ENCODE measurements around the gene CYTH1. TPM values are rescaled to one million over a fixed set of nuclear protein-coding genes. Genes with fewer than 3 reads are reported as not detected.

Gene CYTH1
- polyA plus RNA-seq, 1 of the 3 experiments (the other 2 are of a cell fraction), result 23.8 TPM

DNA sequence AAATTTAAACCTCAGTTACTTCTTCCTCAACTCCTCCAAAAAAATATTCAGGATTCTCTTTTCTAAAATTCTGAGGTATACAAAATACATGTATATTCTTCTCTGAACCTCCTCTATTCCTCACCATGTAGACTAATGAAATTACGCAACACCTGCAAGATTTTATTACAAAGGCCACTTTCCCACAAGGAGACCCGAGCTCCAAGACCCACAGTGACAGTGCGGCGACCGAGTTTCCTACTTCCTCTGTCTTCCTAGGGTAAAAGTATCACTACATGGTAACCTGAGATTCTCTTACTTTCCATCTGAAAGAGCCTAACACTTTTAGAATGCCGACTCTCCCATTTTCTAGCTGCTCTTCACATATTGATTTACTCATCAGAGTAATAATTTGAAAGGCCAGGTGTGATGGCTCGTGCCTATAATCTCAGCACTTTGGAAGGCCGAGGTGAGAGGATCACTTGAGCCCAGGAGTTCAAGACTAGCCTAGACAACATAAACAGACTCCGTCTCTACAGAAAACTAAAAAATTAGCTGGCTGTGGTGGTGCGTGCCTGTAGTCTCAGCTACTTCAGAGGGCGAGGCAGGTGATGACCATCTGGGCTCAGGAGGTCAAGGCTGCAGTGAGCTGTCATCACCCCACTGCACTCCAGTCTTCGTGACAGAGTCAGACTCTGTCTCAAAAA, 35.7 kb downstream of the CYTH1 start:
- no peaks in the 10 kb centered on the region for H3K36me3 ChIP-seq (replicated peaks in 1 of 2; ENCODE audit: control insufficient read depth in 1 of 2, insufficient read depth in 2 of 2, low read length in 1 of 2)
- H3K4me2 ChIP-seq, result no peak overlapping the region
- no peaks in the 10 kb centered on the region for H3K9me3 ChIP-seq
- ChIA-PET POLR2A (interaction anchor here (0.7 to 1.9 kb wide), 2 partner anchors 10 to 29 kb away, joined by 3 to 7 read pairs; no protein-coding TSS in a partner anchor), CTCF (interaction anchor here (0.6 to 3.7 kb wide), 20 partner anchors 9 to 251 kb away, joined by 3 to 33 read pairs (median 4); no protein-coding TSS in a partner anchor)
- 96% methylated on average over 12 of the region's 12 CpGs for WGBS (ENCODE audit: low lambda C conversion rate)
- no peak overlapping the region for H2AFZ ChIP-seq (ENCODE audit: low read depth)
- no peaks in the 10 kb centered on the region for H3F3A ChIP-seq (replicated peaks; ENCODE audit: insufficient read depth)
- peaks cover 4 to 13% of the 10 kb centered on the region in 2 experiments; a peak in 3 of 4 replicates for H3K4me1 ChIP-seq (ENCODE audit: control insufficient read depth in 1 of 2, insufficient read depth in 2 of 2, low read depth in 1 of 2, low read length in 1 of 2)
- H3K79me2 ChIP-seq (ENCODE audit: insufficient read depth), result peaks cover 80% of the 10 kb centered on the region
- no peak overlapping the region for H3K4me3 ChIP-seq (ENCODE audit: low read depth in 2 of 2, low read length in 1 of 2)
- H4K20me1 ChIP-seq (ENCODE audit: insufficient read depth), result peaks cover 9% of the 10 kb centered on the region; the same call in 1 of the 2 replicates
- H3K9ac ChIP-seq, result no peak overlapping the region
- DNase-seq, result no peak
- TF ChIP-seq, protein P1, sequence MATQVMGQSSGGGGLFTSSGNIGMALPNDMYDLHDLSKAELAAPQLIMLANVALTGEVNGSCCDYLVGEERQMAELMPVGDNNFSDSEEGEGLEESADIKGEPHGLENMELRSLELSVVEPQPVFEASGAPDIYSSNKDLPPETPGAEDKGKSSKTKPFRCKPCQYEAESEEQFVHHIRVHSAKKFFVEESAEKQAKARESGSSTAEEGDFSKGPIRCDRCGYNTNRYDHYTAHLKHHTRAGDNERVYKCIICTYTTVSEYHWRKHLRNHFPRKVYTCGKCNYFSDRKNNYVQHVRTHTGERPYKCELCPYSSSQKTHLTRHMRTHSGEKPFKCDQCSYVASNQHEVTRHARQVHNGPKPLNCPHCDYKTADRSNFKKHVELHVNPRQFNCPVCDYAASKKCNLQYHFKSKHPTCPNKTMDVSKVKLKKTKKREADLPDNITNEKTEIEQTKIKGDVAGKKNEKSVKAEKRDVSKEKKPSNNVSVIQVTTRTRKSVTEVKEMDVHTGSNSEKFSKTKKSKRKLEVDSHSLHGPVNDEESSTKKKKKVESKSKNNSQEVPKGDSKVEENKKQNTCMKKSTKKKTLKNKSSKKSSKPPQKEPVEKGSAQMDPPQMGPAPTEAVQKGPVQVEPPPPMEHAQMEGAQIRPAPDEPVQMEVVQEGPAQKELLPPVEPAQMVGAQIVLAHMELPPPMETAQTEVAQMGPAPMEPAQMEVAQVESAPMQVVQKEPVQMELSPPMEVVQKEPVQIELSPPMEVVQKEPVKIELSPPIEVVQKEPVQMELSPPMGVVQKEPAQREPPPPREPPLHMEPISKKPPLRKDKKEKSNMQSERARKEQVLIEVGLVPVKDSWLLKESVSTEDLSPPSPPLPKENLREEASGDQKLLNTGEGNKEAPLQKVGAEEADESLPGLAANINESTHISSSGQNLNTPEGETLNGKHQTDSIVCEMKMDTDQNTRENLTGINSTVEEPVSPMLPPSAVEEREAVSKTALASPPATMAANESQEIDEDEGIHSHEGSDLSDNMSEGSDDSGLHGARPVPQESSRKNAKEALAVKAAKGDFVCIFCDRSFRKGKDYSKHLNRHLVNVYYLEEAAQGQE (IDR thresholded peaks at IDR 0.05; ENCODE audit: low read depth, low read length), result no peak
- no peak for TF ChIP-seq SMC3 (IDR thresholded peaks at IDR 0.05; ENCODE audit: low read depth, low read length)
- no peak for TF ChIP-seq EZH2phosphoT487 (IDR thresholded peaks at IDR 0.05; ENCODE audit: borderline replicate concordance, low read depth)
- no peak for TF ChIP-seq NFIC (IDR thresholded peaks at IDR 0.05; ENCODE audit: borderline replicate concordance)
- TF ChIP-seq FOXJ3 (CRISPR knock-in tag; IDR thresholded peaks at IDR 0.05), result no peak
- no peak for TF ChIP-seq GATA2 (CRISPR knock-in tag; IDR thresholded peaks at IDR 0.05)
- TF ChIP-seq MXI1 (IDR thresholded peaks at IDR 0.05; ENCODE audit: low read depth, low read length), result no peak
- TF ChIP-seq FOXM1 (IDR thresholded peaks at IDR 0.05; ENCODE audit: low read depth), result no peak
- TF ChIP-seq TAF1 (IDR thresholded peaks at IDR 0.05; ENCODE audit: borderline replicate concordance, low read depth, low read length), result no peak
- no peak for TF ChIP-seq GABPA (IDR thresholded peaks at IDR 0.05; ENCODE audit: low read depth)
- no peak for TF ChIP-seq POLR2AphosphoS5 (IDR thresholded peaks at IDR 0.05; ENCODE audit: low read depth, low read length)
- H3K9me2 ChIP-seq, result no peaks in the 10 kb centered on the region
- no peak overlapping the region for H3K27ac ChIP-seq (ENCODE audit: low read depth in 2 of 2, low read length in 1 of 2)
- H3K27me3 ChIP-seq (ENCODE audit: insufficient read depth), result no peaks in the 10 kb centered on the region

DNA sequence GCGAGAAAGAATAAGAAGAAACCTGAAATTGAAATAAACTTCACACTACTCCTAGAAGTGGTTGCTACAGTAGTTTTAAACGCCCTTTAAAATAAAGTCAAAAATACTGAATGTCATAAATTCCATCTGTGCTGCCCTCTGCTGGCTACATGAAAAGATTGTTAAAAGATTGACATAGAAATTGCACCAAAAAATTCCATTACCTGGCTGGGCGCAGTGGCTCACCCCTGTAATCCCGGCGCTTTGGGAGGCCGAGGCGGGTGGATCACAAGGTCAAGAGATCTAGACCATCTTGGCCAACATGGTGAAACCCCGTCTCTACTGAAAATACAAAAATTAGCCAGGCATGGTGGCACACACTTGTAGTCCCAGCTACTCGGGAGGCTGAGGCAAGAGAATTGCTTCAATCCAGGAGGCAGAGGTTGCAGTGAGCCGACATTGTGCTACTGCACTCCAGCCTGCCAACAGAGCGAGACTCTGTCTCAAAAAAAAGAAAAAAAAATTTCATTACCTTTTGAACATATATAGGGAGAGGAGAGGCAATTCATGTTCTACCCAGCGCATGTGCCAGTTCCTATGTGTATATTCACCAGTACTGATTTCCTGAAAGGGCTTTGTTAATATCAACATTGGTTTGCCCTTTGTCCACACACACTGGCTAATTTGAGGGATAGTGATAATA, 36.5 kb downstream of the CYTH1 start:
- H3K4me1 ChIP-seq (ENCODE audit: control insufficient read depth in 1 of 2, insufficient read depth in 2 of 2, low read depth in 1 of 2, low read length in 1 of 2), result peaks cover 4 to 14% of the 10 kb centered on the region in 2 experiments; a peak in 3 of 4 replicates
- H3F3A ChIP-seq (replicated peaks; ENCODE audit: insufficient read depth), result no peaks in the 10 kb centered on the region
- DNase-seq, result no peak
- H3K27ac ChIP-seq (ENCODE audit: low read depth in 2 of 2, low read length in 1 of 2), result no peak overlapping the region
- no peak overlapping the region for H3K4me3 ChIP-seq (ENCODE audit: low read depth in 2 of 2, low read length in 1 of 2)
- ChIA-PET CTCF (interaction anchor here (0.6 to 3.7 kb wide), 14 partner anchors 10 to 251 kb away, joined by 3 to 33 read pairs (median 4); no protein-coding TSS in a partner anchor), POLR2A (interaction anchor here (0.7 kb wide), 1 partner anchor 9 kb away, joined by 3 read pairs; no protein-coding TSS in a partner anchor)
- H3K9ac ChIP-seq, result no peak overlapping the region
- H3K9me3 ChIP-seq, result no peaks in the 10 kb centered on the region
- H3K79me2 ChIP-seq (ENCODE audit: insufficient read depth), result peaks cover 77% of the 10 kb centered on the region
- H3K27me3 ChIP-seq (ENCODE audit: insufficient read depth), result no peaks in the 10 kb centered on the region
- H3K36me3 ChIP-seq (replicated peaks in 1 of 2; ENCODE audit: control insufficient read depth in 1 of 2, insufficient read depth in 2 of 2, low read length in 1 of 2), result no peaks in the 10 kb centered on the region
- no peak overlapping the region for H2AFZ ChIP-seq (ENCODE audit: low read depth)
- H3K4me2 ChIP-seq, result no peak overlapping the region
- peak; percentile 61 for TF ChIP-seq SMC3 (IDR thresholded peaks at IDR 0.05; ENCODE audit: low read depth, low read length)
- peak; percentile 72 for TF ChIP-seq RAD21 (IDR thresholded peaks at IDR 0.05; ENCODE audit: low read length)
- TF ChIP-seq ELF1 (IDR thresholded peaks at IDR 0.05), result no peak
- TF ChIP-seq, protein P2, sequence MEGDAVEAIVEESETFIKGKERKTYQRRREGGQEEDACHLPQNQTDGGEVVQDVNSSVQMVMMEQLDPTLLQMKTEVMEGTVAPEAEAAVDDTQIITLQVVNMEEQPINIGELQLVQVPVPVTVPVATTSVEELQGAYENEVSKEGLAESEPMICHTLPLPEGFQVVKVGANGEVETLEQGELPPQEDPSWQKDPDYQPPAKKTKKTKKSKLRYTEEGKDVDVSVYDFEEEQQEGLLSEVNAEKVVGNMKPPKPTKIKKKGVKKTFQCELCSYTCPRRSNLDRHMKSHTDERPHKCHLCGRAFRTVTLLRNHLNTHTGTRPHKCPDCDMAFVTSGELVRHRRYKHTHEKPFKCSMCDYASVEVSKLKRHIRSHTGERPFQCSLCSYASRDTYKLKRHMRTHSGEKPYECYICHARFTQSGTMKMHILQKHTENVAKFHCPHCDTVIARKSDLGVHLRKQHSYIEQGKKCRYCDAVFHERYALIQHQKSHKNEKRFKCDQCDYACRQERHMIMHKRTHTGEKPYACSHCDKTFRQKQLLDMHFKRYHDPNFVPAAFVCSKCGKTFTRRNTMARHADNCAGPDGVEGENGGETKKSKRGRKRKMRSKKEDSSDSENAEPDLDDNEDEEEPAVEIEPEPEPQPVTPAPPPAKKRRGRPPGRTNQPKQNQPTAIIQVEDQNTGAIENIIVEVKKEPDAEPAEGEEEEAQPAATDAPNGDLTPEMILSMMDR (IDR thresholded peaks at IDR 0.05), result peak; percentile 92
- no peaks in the 10 kb centered on the region for H3K9me2 ChIP-seq
- peaks cover 9% of the 10 kb centered on the region; the same call in 1 of the 2 replicates for H4K20me1 ChIP-seq (ENCODE audit: insufficient read depth)
- 39% methylated on average over 12 of the region's 12 CpGs for WGBS (ENCODE audit: low lambda C conversion rate)
